ENCODE data around the gene SLC25A28.
"Not testable (repeated sequence)": the region's sequence is repeated elsewhere in the genome, so short reads cannot be mapped to it uniquely, and the experiment has no call there.

Gene SLC25A28

DNA sequence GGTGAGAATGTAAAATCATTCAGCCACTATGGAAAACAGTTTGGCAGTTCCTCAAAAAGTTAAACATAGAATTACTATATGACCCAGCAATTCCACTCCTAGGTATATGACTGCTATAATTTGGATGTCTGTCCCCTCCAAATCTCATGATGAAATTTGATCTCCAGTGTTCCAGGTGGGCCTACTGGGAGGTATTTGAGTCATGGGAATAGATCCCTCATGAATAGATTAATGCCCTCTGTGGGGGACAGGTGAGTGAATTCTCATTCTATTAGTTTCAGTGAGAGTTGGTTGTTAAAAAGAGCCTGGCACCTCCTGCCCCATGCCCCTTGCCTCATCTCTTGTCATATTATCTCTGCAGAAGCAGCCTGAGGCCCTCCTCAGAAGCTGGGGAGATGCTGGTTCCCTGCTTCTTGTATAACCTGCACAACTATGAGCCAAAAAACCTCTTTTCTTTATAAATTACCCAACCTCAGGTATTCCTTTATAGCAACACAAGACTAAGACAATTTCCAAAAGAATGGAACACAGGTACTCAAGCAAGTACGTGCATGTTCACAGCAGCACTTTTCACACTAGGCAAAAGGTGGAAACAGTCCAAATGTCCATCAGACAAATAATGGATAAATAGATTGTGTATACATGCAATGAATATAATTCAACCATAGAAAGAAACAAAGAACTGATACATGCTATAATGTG is 8.8 kb upstream of the SLC25A28 start:
- no peak for DNase-seq (ENCODE audit: low read depth, low spot score)

DNA sequence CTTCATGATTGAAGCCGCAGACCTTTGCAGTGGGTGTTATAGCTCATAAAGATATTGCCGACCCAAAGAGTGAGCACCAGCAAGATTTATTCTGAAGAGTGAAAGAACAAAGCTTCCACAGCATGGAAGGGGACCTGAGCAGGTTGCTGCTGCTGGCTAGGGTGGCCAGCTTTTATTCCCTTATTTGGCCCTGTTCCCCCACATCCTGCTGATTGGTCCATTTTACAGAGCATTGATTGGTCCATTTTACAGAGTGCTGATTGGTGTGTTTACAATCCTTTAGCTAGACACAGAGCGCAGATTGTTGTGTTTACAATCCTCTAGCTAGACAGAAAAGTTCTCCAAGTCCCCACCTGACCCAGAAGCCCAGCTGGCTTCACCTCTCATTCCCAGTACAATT is 4.9 kb upstream of the SLC25A28 start:
- DNase-seq (ENCODE audit: low read depth, low spot score) = not testable (repeated sequence)

DNA sequence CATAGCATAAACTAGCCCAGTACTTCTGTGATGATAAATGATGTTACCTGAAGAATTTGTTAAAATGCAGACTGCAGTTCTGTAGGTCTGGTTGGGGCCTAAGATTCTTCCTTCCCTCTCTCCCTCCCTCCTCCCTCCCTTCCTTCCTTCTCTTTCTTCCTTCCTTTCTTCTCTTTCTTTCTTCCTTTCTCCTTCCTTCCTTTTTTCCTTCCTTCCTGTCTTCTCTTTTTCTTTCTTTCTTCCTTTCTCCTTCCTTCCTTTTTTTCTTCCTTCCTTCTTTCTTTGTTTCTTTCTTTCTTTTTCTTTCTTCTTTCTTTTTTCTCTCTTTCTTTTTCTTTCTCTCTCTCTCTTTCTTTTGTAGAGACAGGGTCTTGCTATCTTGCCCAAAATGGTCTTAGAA is 3.7 kb upstream of the SLC25A28 start:
- DNase-seq (ENCODE audit: low read depth, low spot score) = no peak

DNA sequence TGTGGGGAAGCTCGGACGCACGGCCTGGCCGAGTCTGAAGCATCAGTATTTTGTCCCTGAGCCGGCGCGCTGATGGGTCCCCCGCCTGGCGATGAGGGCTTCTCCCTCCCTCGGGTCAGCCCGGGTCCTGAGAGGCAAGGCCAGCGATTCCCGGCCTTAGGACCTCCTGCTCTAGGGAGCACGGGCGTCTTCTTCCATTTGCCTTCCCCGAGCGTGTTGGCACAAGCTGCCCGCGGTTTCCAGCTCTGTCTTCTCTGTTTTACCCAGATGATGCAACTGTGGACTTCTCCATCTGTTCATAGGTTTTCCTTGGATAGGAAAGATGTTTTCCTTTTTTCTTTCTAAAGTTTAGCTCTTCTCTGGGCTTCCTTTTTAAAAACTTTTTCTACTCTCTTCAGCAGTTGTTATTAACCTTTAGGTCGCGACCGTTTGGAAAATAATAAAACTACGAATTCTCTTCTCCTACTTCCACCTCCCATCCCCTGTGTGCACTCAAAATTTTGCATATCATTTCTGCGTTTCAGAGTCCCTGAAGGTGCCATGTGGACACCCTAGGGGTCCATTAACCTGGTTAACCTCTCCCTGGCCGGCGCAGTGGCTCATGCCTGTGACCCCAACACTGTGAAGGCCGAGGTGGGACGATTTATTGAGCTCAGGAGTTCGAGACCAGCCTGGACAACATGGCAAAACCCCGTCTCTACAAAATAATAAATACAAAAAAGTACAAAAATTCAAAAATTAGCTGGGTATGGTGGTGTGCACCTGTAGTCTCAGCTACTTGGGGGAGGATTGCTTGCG is 1.4 kb upstream of the SLC25A28 start:
- DNase-seq (ENCODE audit: low read depth, low spot score) = no peak

DNA sequence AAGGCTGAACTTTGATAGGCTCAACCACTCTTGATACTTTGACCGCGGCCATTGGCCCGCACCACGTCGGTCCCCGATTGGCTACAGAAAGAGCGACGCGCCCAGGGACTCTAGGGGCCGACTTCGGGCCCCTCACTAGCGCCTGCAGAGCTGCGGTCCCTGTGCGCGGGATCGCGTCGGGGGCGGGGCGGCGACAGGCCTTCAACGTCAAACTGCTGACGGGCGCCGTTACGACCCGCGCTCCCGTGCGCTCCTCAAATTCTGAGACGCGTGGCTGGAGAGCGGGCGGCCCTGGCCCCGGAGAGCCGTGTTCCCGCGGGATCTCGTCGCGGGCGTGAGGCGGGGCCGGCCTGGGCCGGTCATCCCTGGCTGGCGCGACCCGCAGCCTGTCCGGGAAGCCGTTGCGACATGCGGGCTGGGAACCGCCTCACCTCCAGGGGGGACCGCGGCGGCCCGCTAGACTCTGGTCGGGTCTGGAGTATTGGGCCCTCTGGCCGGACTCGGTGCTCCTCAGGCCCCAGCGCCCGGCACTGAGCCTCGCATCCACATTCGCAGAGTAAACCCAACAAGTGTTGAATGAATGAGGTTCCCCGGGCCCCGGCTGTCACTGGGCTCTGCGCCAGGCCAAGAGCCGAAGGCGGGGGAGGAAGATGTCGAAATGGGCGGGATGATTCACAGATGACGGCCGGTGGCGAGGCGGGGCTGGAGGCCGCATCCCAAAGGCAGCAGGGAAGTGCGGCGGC is 643 bp upstream of the SLC25A28 start:
- DNase-seq (ENCODE audit: low read depth, low spot score) = peak; percentile 65

DNA sequence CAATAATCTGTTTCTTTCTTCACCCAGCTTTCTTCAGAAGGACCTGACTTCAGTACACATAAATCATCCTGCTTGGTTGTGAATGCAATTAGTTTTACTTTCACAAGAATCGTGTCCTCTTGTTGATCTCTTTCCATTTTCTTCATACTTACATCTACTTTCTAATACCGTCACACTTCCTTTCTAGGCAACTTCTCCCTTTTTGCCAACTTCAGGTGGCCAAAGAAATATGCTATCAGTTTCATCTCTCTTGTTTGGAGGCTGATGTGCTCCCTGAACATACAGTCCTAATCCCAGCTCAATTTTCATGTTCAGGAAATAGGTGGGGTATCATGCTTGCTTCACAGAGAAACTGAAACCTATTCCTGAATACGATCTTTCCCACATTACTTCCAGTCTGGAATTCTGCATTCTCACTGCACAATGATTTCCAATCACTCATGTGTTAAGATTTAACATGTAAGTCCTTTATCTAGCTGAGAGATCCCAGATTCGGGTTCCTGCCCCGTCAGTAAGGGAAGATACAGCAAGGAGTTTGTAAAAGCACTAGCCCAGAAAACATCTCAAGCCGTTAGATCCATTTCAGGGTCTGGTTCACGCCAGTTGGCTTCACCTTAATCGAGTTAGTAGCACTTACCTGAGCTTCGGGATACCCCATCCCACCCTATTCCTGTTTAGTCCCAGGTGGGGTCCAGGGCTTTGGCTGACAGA is 994 bp downstream of the SLC25A28 start:
- DNase-seq (ENCODE audit: low read depth, low spot score) = no peak

DNA sequence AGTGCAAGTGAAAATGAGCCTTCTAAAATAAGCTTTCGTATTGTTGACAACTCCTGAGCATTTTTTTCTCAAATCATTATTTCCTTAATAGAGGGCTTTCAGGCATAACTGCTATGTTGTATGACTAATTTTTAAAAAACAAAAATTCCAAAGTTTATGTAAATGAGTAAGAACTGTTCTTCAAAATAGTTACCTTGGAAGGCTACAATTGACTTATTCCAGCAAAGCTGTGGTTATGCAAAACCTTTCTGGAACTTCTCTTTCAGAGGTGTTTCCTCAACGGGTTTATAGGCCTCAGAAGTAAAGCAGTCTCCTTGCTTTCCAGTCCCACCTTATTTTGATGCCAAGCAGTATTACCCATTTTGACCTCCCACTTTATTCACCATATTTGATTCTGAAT is 2.5 kb downstream of the SLC25A28 start:
- DNase-seq (ENCODE audit: low read depth, low spot score) = no peak

DNA sequence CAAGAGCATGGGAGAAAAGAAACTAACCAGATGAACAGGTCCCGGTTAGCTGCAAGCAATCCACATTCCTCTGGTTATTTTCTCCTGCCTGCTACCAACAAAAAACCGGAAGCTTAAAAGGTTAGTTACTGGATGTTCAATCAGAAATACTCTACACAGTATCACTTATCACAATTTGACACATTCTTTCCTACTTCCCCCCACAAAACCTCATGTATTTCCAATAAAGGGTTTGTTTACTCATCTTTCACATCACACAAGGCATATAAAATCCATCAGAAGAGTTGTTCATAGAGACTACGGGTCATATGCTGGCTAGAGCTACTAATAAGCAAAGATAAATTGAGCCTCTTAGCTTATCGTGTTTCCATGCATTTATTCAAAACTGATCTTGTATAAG is 4.8 kb downstream of the SLC25A28 start:
- no peak for DNase-seq (ENCODE audit: low read depth, low spot score)

DNA sequence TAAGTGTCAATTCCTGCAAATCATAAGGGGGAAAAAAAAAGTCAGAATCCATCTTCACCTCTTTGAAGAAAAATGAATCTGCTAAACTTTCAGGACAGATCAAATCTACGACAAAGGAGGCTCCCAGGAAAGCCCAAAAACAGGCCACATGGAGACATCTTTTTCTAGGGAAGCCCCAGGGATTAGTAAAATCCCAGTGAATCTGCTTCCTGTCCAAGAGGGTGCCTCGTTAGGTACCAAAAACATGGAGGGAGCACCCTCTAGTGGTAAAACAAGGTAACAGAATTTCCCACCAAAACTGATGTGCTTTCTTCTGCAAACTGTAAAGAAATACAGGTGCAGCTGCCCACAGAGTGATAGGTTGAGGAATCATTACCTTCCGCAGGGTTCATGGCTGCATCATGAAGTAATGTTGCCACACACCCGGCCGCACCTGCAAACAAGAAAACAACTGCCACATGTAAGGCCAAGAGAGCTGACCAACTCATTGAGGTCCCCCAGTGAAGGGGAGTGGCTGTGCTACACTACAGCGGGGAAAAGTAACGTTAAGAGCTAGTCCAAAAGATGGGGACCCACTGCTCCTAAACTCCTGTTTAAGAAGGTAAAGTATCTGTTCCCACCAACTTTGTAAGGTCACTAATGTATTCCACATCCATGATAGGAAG is 7.9 kb downstream of the SLC25A28 start:
- DNase-seq (ENCODE audit: low read depth, low spot score) = no peak

DNA sequence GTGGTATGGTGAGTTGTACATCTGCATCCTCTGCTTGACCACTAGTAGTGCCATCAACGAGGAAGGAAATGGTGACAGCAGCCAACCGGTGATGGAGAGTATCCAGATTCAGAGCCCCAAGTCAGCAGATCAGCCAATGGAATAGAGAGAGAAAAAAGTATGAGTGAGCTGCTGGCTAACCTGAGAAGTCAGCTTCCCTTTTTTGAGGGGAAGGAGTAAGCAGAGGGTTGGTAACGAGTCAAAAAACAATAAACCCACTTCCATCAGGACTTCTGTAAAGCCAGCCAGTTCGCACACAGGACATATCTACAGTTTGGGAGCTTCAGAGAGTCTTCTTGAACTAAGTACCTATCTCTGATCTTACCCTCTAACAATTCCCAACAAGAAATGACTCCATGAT is 8.9 kb downstream of the SLC25A28 start:
- DNase-seq (ENCODE audit: low read depth, low spot score) = no peak

DNA sequence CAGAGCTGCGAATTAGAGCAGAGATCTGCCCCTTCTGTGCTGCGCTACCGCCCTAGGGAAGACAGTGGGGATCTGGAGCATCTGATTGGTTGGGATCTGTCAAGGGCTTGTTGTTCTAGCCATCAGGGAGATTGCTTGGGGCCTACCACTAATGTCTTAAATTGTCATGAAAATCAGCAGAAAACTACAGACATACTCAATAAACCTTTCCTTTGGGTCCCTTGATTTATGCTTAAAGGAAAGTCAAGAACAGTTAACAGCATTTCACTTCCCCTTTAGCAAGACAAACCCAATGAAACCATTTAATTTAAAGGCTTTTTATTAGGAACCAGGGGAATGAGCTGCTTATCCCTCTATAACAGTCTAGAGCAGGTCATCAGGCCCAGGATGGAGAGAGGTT is 10.0 kb downstream of the SLC25A28 start:
- no peak for DNase-seq (ENCODE audit: low read depth, low spot score)

DNA sequence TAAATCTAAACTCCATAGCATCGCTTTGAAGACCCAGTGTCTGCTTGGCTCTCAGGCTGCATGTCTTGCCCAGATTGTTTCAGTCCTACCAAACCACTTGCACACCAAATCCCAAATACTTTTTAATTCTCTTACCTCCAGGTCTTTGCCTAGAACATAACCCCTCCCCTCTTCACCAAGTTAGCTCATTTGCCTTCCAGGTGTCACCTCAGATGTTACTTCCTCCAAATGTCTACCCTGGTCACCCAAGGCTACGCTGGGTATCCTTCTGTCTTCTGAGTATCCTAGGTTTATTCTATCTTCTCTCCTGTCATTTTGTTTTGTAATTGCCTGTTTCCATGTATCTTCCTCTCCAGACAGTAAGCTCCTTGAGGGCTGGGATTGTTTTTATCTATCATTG is 11.1 kb downstream of the SLC25A28 start:
- DNase-seq (ENCODE audit: low read depth, low spot score) = no peak

DNA sequence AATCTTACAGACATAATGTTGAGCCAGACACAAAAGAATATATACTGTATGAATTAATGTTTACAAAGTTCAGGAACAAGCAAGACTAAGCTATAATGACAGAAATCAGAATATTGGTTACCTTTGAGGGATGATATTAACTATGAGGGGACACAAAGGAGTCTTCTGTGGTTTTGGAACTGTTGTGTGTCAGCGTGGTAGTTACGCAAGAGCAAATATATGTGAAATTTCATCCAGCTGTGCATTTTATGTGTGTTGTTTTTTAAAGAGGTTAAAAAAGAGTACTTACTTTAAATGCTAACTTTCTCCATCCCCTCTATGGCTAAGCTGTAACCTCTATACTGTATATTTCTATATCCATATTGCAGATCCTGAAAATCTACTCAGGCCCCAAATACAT is 14.9 kb downstream of the SLC25A28 start:
- DNase-seq (ENCODE audit: low read depth, low spot score) = no peak

DNA sequence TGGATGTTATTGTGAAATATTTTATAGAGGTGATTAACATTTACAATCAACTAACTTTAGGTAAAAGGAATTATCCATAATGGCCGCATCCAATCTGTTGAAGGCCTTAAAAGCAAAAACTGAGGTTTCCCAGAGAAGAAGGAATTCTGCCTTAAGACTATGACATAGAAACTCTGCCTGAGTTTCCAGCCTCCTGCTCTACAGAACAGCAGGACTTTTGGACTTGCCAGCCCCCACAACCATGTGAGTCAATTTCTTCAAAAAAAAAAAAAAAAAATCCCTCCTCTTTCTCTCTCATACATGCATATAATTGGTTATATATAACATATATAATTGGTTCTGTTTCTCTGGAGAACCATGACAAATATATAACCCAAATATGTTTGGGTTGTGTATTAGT is 15.4 kb downstream of the SLC25A28 start:
- no peak for DNase-seq (ENCODE audit: low read depth, low spot score)

DNA sequence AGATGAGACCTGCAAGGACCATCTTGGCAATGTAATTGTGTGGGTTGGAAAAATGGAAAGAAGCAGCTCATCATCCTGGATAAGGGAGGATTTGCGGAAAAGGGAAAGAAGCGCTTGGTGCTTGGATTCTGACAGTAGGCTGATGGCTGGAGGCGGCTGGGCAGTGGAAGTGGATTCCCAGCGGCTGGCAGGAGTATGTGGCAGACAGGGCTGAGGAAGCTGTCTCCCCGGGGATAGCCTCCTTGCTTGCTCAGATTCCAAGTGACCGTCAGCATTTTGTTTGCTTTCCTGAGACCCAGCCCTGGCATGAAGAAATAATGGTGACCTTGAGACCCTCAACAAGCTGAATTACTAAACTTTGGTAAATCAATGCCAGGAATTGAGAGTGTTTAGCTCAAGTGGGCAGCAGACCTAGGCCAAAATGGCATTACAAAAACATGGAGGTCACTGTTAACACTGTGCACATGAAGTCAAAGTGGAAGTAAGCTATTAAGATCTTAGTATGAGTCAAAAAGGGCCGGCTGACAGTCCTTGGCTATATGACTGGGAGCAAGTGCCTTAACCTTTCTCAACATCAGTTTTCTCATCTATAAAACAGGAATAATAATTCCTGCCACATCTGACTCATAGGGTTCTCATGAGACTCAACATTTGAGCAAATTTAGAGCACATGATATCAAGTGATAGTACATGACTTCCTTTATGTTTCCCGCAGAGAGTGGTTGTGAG is 21.3 kb downstream of the SLC25A28 start:
- DNase-seq (ENCODE audit: low read depth, low spot score) = no peak

DNA sequence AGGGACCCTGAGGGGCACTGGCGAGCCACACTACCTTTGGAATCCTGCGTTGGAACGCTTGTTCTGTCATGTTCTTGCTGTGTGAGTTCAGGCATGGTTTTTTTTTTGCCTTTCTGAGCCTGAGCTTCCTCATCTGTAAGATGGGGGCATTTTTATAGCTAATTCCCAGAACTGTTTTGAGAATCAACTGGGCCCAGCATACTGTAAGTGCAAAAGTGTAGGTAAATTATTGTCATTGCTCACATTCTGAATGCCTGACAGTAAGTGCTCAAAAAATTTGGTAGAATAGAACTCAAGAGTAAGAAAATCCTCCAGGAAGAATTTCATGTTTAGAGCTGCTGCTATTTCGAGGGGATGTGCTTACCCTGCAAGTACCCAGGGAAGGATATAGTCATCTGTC is 22.2 kb downstream of the SLC25A28 start:
- no peak for DNase-seq (ENCODE audit: low read depth, low spot score)

DNA sequence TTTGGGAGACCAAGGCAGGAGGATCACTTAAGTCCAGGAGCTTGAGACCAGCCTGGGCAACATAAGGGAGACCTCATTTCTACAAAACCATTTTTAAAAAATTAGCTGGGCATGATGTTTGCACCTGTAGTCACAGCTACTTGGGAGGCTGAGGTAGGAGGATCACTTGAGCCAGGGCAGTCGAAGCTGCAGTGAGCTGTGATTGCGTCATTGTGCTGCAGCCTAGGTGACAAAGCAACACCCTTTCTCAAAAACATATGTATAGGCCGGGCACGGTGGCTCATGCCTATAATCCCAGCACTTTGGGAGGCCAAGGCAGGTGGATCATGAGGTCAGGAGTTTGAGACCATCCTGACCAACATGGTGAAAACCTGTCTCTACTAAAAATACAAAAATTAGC is 23.5 kb downstream of the SLC25A28 start:
- DNase-seq (ENCODE audit: low read depth, low spot score) = not testable (repeated sequence)

DNA sequence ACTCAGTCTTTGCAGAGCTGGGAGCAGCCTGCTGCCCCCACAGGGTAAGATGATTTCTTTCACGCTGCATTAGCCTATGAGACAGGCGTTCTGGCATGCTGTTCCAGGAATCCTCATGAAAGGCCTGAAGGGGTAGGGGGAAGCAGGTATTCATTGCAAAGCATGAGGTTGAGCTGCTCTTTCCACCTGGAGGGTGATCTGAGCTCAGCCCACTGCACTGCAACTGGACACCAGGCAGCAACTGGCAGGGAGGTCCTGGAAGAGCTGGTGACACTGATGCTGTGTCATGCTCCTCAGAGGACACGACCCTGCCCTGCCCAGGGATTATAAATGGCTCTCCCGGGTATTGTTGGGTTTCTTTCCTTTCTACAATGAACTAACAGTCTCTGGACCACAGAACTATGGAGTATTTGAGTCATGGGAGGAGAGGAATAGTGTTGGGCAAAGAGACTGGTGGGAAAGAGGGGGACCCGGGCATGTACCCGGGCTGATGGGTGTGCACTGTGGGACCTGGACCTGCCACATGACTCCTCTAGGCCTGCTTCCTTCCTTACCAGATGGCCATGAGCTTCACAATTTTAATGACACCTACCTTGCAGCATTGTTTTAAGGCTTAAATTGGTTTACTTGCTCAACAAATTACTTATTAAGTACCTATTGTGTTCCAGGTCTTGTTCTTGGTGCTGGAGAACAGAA is 24.3 kb downstream of the SLC25A28 start:
- no peak for DNase-seq (ENCODE audit: low read depth, low spot score)

DNA sequence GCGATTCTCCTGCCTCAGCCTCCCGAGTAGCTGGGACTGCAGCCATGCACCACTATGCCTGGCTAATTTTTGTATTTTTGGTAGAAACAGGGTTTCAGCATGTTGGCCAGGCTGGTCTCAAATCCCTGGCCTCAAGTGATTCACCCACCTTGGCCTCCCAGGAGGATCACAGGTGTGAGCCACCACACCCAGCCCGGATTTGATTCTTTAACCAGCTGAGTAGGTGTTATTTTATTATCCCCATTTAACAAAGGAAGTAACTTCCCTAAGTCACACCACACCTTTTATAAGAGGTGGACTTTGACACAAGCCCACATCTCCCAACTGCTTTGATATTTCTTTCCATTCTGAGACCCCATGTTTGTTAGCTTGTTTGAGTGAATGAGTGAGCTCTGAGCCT is 25.0 kb downstream of the SLC25A28 start:
- no peak for DNase-seq (ENCODE audit: low read depth, low spot score)

DNA sequence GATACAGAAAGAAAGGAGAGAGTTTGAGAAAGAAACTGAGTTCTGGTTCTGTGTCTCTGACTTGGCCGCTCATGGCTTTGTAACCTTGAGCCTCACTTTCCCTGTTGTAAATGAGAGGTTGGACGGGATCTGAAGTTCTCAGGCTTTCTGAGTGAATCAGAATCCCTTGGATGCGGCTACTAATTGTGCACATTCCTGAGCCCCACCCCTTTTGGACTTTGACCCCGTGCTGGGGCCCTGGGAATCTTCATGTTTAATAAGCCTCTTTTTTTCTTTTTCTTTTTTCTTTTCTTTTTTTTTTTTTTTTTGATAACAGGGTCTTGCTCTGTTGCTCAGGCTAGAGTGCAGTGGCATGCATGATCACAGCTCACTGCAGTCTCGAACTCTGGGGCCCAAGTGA is 26.9 kb downstream of the SLC25A28 start:
- DNase-seq (ENCODE audit: low read depth, low spot score) = no peak
